GM12891 (cell line): ENCODE results near the gene SMG9.
"Not testable (repeated sequence)": the region's sequence is repeated elsewhere in the genome, so short reads cannot be mapped to it uniquely, and the experiment has no call there.

Experiments used
- DNase-seq: peaks from one replicate; pipeline ENCODE4 v3.0.0; 2011; ENCODE audit warnings: low spot score; ENCODE audit not compliant: insufficient read length
- FAIRE-seq: peaks from 2 replicates; lab custom pipeline; 2011; peaks lifted over from hg19 to GRCh38; lab: Jason Lieb, UNC
- PAX5 ChIP-seq: IDR thresholded peaks from 2 replicates; pipeline ENCODE4 v1.6.1; 2011; ENCODE audit warnings: low read length, moderate library complexity, mild to moderate bottlenecking; ENCODE audit not compliant: insufficient read depth, severe bottlenecking
- POLR2A ChIP-seq: IDR thresholded peaks from 2 replicates; pipeline ENCODE4 v1.6.1; 2011; ENCODE audit warnings: low read depth, low read length, control low read depth
- POLR2AphosphoS5 ChIP-seq: IDR thresholded peaks from 2 replicates; pipeline ENCODE4 v1.6.1; 2011; ENCODE audit warnings: low read depth, low read length, control low read depth
- POU2F2 ChIP-seq: IDR thresholded peaks from 2 replicates; pipeline ENCODE4 v1.6.1; 2011; ENCODE audit warnings: low read depth, mild to moderate bottlenecking, control low read depth, low read length, moderate library complexity
- SPI1 ChIP-seq: IDR thresholded peaks from 2 replicates; pipeline ENCODE4 v1.6.1; 2011; ENCODE audit warnings: low read depth, low read length, control low read depth
- TAF1 ChIP-seq: IDR thresholded peaks from 2 replicates; pipeline ENCODE4 v1.6.1; 2011; ENCODE audit warnings: low read depth, low read length, control low read depth

Gene SMG9

GRCh38 chr19:43780706-43781525, 26.2 kb upstream of the SMG9 start, which contains the start of gene KCNN4:
TSS of gene KCNN4 (minus strand) at chr19:43780973. CDS start at chr19:43780861, 112 bp downstream.
- peak; percentile 63 for DNase-seq
- TF ChIP-seq POLR2AphosphoS5 = peak; percentile 87
- TF ChIP-seq POU2F2 = 0 out of 2 replicates have a peak, but pooled peaks have one; percentile 15
- no peak for TF ChIP-seq SPI1
- TF ChIP-seq POLR2A = peak; percentile 85
- TF ChIP-seq PAX5 = no peak
- TF ChIP-seq TAF1 = peak; percentile 58; the same call in 1 of the 2 replicates
- peak; percentile 68 for FAIRE-seq

GRCh38 chr19:43779820-43780219, 25.1 kb upstream of the SMG9 start:
- TF ChIP-seq PAX5 (no peak), POU2F2 (no peak), POLR2AphosphoS5 (no peak), SPI1 (no peak), TAF1 (no peak), POLR2A (no peak)
- FAIRE-seq = no peak
- DNase-seq = no peak

- DNase-seq = no peak
- FAIRE-seq = no peak
These were observed 24.5 kb upstream of the SMG9 start for GRCh38 chr19:43779147-43779819.

GRCh38 chr19:43778651-43779050, 23.9 kb upstream of the SMG9 start:
- FAIRE-seq (no peak), DNase-seq (no peak)
- TF ChIP-seq PAX5 (no peak), POLR2A (no peak), POLR2AphosphoS5 (no peak), SPI1 (no peak), TAF1 (no peak), POU2F2 (no peak)

More at GRCh38 chr19:43779147-43779819, 24.5 kb upstream of the SMG9 start:
- TF ChIP-seq POLR2AphosphoS5 (no peak), POU2F2 (no peak), PAX5 (no peak), POLR2A (no peak), TAF1 (no peak), SPI1 (no peak)

- no peak for FAIRE-seq
- TF ChIP-seq POU2F2 (no peak), POLR2AphosphoS5 (no peak), SPI1 (no peak), POLR2A (no peak), TAF1 (no peak), PAX5 (no peak)
- no peak for DNase-seq
These were observed 22.5 kb upstream of the SMG9 start for GRCh38 chr19:43777163-43777695.

GRCh38 chr19:43776286-43776685, 21.5 kb upstream of the SMG9 start:
- DNase-seq (no peak), FAIRE-seq (no peak)
- TF ChIP-seq TAF1 (no peak), POLR2AphosphoS5 (no peak), POLR2A (no peak), POU2F2 (no peak), SPI1 (no peak), PAX5 (no peak)

GRCh38 chr19:43775299-43775890, 20.6 kb upstream of the SMG9 start:
- DNase-seq (no peak), FAIRE-seq (no peak)
- TF ChIP-seq SPI1 = no peak
- no peak for TF ChIP-seq TAF1
- no peak for TF ChIP-seq POLR2A

- not testable (repeated sequence) for DNase-seq, FAIRE-seq
These were observed 20.1 kb upstream of the SMG9 start for GRCh38 chr19:43774940-43775258.

GRCh38 chr19:43774103-43774939, 19.6 kb upstream of the SMG9 start:
- no peak for TF ChIP-seq SPI1
- TF ChIP-seq POU2F2 = no peak
- TF ChIP-seq PAX5 = no peak
- TF ChIP-seq POLR2A = no peak
- TF ChIP-seq TAF1 = no peak
- TF ChIP-seq POLR2AphosphoS5 = no peak
- FAIRE-seq (no peak), DNase-seq (no peak)
